PC-9 (cell line): ENCODE data around the gene TRAF1. TPM values are rescaled to one million over a fixed set of nuclear protein-coding genes. Genes with fewer than 3 reads are reported as not detected.

ENCODE experiments used
- BruUV-seq: library from RNA; stranded (reverse); fragments of 400-500 nt; replicated peaks from 2 replicates; lab custom pipeline; 2021; lab: Mats Ljungman, UMichigan
- CTCF ChIA-PET: fragments of 300-600 bp; sonication (Branson Sonifier 250); formaldehyde crosslinking; loops from one replicate; lab custom pipeline; 2022; ENCODE audit warnings: antibody characterized with exemption; lab: Charles Lee
- POLR2A ChIA-PET: fragments of 300-600 bp; sonication (Branson Sonifier 250); formaldehyde crosslinking; loops from one replicate; lab custom pipeline; 2022; ENCODE audit warnings: antibody characterized with exemption; ENCODE audit not compliant: unreplicated experiment; lab: Charles Lee
- DNase-seq, 2 experiments: peaks; one replicate each; pipeline versions ENCODE4 v3.0.0 to v3.0.0-alpha.2; 2015 to 2022; ENCODE audit warnings: mixed read lengths in 1 of 2
- H2AFZ ChIP-seq: fragments of 200-600 bp; sonication (generic); 2 replicates; pipeline ENCODE4 v1.8.1; 2017; ENCODE audit warnings: antibody characterized with exemption
- H3F3A ChIP-seq: fragments of 200-600 bp; sonication (generic); 2 replicates; pipeline ENCODE4 v1.8.1; 2017; ENCODE audit warnings: antibody characterized with exemption, mild to moderate bottlenecking, low read depth; ENCODE audit not compliant: insufficient read depth
- H3K27ac ChIP-seq: fragments of 200-600 bp; sonication (generic); 2 replicates; pipeline ENCODE4 v1.6.1; 2016; ENCODE audit warnings: mixed run types
- H3K27me3 ChIP-seq: fragments of 200-600 bp; sonication (generic); 2 replicates; pipeline ENCODE4 v1.6.1; 2016; ENCODE audit warnings: low read depth, mixed run types; ENCODE audit not compliant: insufficient read depth
- H3K36me3 ChIP-seq: fragments of 200-600 bp; sonication (generic); 2 replicates; pipeline ENCODE4 v1.6.1; 2016; ENCODE audit warnings: low read depth, mixed run types
- H3K4me1 ChIP-seq: fragments of 200-600 bp; sonication (generic); replicated peaks from 2 replicates; pipeline ENCODE4 v1.6.1; 2016; ENCODE audit warnings: mixed run types; ENCODE audit not compliant: insufficient read depth
- H3K4me2 ChIP-seq: fragments of 200-600 bp; sonication (generic); 2 replicates; pipeline ENCODE4 v1.6.1; 2017; ENCODE audit warnings: mixed run types
- H3K4me3 ChIP-seq: fragments of 200-600 bp; sonication (generic); 2 replicates; pipeline ENCODE4 v1.6.1; 2016; ENCODE audit warnings: mixed run types
- H3K79me2 ChIP-seq: fragments of 200-600 bp; sonication (generic); 2 replicates; pipeline ENCODE4 v1.6.1; 2017; ENCODE audit warnings: low read depth, mixed run types
- H3K9me2 ChIP-seq: fragments of 200-600 bp; sonication (generic); 2 replicates; pipeline ENCODE4 v1.8.1; 2017; ENCODE audit warnings: mild to moderate bottlenecking; ENCODE audit not compliant: insufficient read depth
- H3K9me3 ChIP-seq: fragments of 200-600 bp; sonication (generic); 2 replicates; pipeline ENCODE4 v1.8.1; 2016; ENCODE audit warnings: low read depth; ENCODE audit not compliant: insufficient read depth
- H4K20me1 ChIP-seq: fragments of 200-600 bp; sonication (generic); 2 replicates; pipeline ENCODE4 v1.8.1; 2017; ENCODE audit not compliant: insufficient read depth
- EZH2 ChIP-seq: fragments of 200-600 bp; sonication (generic); IDR thresholded peaks from 2 replicates; pipeline ENCODE4 v1.8.0; 2017; ENCODE audit warnings: antibody characterized with exemption, low read depth
- intact Hi-C: fragments of 100-400 bp; cut with micrococcal nuclease; formaldehyde crosslinking; loops from one replicate; pipeline ENCODE4 v1.10.0; 2022; ENCODE audit not compliant: unreplicated experiment
- total RNA-seq: library from RNA; stranded (reverse); gene quantifications from 2 replicates; pipeline ENCODE4 v1.2.3, GENCODE V29; 2021
- TF ChIP-seq, protein P1 (sequence below): fragments of 200-600 bp; sonication (generic); conservative IDR thresholded peaks from 2 replicates; pipeline ENCODE4 v1.6.1; 2017; ENCODE audit warnings: mixed run types, antibody characterized with exemption, mild to moderate bottlenecking, moderate library complexity

TRAF1 gene
- total RNA-seq, 1 experiment from 2014 or later = 2.7 TPM

DNA sequence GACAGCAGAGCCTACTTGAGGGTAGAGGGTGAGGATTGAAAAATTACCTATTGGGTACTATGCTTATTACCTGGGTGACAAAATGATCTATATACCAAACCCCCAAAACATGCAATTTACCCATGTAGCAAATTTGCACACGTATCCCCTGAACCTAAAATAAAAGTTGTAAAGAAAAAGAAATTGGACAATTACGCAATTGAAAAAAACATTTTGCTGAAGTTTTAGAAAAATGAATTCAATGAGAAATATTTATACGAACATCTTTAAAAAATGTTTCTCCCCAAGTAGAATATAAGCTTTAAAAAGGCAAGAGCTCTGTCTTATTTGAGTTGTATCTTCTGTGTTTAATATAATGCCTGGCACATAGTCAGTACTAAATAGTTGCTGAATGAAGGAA lies 30.3 kb upstream of the TRAF1 start:
- ChIA-PET POLR2A (no interaction called here), CTCF (no interaction called here)
- H3F3A ChIP-seq = no peaks in the 10 kb centered on the region
- TF ChIP-seq EZH2 = no peak
- TF ChIP-seq, protein P1, sequence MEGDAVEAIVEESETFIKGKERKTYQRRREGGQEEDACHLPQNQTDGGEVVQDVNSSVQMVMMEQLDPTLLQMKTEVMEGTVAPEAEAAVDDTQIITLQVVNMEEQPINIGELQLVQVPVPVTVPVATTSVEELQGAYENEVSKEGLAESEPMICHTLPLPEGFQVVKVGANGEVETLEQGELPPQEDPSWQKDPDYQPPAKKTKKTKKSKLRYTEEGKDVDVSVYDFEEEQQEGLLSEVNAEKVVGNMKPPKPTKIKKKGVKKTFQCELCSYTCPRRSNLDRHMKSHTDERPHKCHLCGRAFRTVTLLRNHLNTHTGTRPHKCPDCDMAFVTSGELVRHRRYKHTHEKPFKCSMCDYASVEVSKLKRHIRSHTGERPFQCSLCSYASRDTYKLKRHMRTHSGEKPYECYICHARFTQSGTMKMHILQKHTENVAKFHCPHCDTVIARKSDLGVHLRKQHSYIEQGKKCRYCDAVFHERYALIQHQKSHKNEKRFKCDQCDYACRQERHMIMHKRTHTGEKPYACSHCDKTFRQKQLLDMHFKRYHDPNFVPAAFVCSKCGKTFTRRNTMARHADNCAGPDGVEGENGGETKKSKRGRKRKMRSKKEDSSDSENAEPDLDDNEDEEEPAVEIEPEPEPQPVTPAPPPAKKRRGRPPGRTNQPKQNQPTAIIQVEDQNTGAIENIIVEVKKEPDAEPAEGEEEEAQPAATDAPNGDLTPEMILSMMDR = no peak
- DNase-seq = no peak
- H3K9me3 ChIP-seq = no peaks in the 10 kb centered on the region
- H4K20me1 ChIP-seq = no peaks in the 10 kb centered on the region
- H2AFZ ChIP-seq = no peak overlapping the region
- intact Hi-C loops = no loop called here
- H3K9me2 ChIP-seq = peaks cover 5% of the 10 kb centered on the region
- H3K79me2 ChIP-seq = no peaks in the 10 kb centered on the region
- no peaks in the 10 kb centered on the region for H3K27me3 ChIP-seq
- no peak overlapping the region for H3K4me3 ChIP-seq
- H3K4me2 ChIP-seq = no peak overlapping the region
- no peaks in the 10 kb centered on the region for H3K4me1 ChIP-seq
- BruUV-seq = no TSS peak
- H3K27ac ChIP-seq = no peak overlapping the region
- H3K36me3 ChIP-seq = no peaks in the 10 kb centered on the region

DNA sequence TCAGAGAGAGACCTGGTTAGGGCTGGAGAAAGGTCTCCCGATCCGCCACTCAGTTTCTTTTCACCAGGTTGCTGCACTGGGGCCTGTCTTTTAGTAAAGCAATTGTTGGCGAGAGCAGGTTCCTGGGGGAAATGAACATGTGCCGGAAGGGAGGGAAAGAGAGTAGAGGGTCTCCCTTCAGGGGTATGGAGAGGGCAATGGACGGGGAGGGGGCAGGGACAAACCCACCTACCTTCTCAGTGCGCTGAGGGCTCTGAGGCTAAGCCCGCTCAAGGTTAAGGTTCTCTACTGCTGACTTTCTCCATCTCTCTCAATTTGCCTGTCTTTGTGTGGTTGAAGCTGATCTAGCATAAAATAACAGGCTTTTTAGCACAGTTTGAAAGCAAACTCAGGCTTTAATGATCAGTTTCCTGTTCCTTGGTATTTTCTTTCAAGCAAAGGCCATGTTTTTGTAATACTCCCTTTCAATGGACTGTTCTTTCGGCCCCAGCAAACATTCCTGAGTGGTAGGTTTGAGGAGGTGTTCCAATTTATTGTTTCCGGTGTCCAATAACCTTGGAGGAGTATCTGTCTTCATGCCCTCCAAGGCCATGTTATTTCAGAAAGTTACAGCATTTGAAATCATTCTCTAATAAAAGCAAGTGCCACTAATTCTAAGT lies 25.5 kb upstream of the TRAF1 start:
- Histone ChIP-seq H3F3A (no peaks in the 10 kb centered on the region), H3K4me3 (no peak overlapping the region), H3K4me1 (no peaks in the 10 kb centered on the region), H3K79me2 (no peaks in the 10 kb centered on the region), H3K27me3 (no peaks in the 10 kb centered on the region), H3K27ac (no peak overlapping the region), H3K9me3 (no peaks in the 10 kb centered on the region), H4K20me1 (no peaks in the 10 kb centered on the region), H2AFZ (no peak overlapping the region), H3K36me3 (no peaks in the 10 kb centered on the region), H3K9me2 (peaks cover 2% of the 10 kb centered on the region), H3K4me2 (no peak overlapping the region)
- DNase-seq = no peak
- CTCF ChIA-PET = no interaction called here
- TF ChIP-seq, protein P1 = no peak
- TF ChIP-seq EZH2 = no peak
- POLR2A ChIA-PET = no interaction called here
- intact Hi-C loops = no loop called here
- BruUV-seq = no TSS peak

DNA sequence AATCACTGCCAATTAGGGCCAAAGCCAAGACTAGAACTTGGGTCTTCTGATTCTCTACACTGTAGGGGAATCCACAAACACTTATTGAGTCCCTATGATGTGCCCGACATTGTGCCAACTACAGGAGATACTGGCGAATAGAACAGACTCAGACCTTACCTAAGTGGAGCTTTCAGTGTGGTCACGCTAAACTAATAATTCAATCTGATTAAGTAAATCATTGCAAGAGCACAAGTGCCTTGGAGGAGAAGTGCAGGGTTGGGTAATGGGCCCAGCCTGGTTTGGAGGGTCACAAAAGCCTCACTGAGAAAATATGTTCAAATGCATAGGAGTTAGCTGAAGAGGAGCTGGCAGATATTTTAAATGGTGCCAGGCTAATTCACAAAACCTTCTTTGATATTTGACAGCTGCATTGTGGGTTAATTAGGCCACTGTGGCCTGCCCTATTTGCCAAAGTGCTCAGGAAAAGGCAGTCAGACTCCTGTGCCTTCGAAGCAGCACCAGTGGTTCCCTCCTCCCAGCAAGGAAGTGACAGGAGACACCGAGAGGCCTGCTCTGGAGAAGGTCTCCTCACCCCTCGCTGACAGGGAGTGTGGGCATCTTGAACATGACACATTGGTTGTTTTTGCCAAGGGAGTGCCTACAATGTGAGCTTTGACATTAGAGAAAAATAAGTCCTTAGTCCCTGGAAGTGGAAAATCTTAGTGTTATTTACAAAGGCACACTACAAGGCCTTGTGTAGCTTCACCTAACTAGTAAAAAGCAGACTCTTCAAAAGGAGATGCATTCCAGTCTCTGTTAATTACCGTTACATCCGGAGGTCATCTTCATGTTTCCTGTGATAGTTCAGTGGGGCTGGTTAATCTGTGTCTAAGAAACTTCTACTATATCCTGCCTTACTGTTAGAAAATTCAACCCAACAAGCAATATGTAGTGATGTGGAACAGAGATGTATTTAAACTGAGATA lies 24.1 kb upstream of the TRAF1 start:
- H3K79me2 ChIP-seq = no peaks in the 10 kb centered on the region
- H3K9me2 ChIP-seq = no peaks in the 10 kb centered on the region
- no peaks in the 10 kb centered on the region for H3K4me1 ChIP-seq
- no TSS peak for BruUV-seq
- intact Hi-C loops = no loop called here
- no peak overlapping the region for H3K27ac ChIP-seq
- H4K20me1 ChIP-seq = no peaks in the 10 kb centered on the region
- no peaks in the 10 kb centered on the region for H3K27me3 ChIP-seq
- ChIA-PET POLR2A (no interaction called here), CTCF (no interaction called here)
- no peaks in the 10 kb centered on the region for H3F3A ChIP-seq
- H3K4me2 ChIP-seq = no peak overlapping the region
- no peaks in the 10 kb centered on the region for H3K36me3 ChIP-seq
- no peak overlapping the region for H3K4me3 ChIP-seq
- DNase-seq = no peak
- no peaks in the 10 kb centered on the region for H3K9me3 ChIP-seq
- H2AFZ ChIP-seq = no peak overlapping the region
- TF ChIP-seq EZH2 = no peak
- TF ChIP-seq, protein P1 = no peak
